CD4-positive, alpha-beta T cell treated with Interleukin-15 for 4 hours (primary cell): ENCODE data around the gene LPP.

Source experiments
- DNase-seq: peaks from one replicate; pipeline ENCODE4 v3.0.0-alpha.2; 2020; ENCODE audit warnings: low spot score

LPP gene

DNA sequence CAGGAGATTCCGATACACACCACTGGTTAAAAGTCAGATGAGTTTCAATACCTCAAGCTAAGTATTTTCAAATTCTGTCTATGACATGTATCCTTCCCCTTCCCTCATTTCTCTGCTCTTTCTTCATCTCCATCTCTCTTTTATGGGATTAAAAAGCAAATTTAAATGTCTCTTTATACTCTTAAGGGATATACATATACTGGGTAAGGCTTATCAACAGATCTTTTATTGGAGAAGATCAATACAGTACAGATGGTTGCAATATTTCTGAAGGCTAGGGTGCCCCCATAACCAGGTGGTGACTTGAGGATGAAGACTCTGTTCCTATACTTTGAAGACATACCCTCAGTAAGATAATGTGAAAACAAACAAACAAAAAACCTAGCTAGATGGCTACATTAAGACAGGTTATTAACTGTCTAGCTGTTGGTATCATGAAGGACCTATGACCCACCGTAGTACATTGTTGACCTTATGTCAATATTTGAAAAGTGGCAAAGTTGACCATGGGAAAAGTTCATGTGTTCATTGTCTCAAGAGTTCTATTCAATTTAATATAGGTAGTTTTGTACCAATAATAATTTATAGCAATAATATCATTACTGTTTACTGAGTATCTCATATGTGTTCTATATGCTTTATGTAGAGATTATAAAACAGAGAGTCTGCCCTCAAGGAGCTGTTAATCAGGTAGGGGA is 319.8 kb downstream of the LPP start:
- DNase-seq: no peak

DNA sequence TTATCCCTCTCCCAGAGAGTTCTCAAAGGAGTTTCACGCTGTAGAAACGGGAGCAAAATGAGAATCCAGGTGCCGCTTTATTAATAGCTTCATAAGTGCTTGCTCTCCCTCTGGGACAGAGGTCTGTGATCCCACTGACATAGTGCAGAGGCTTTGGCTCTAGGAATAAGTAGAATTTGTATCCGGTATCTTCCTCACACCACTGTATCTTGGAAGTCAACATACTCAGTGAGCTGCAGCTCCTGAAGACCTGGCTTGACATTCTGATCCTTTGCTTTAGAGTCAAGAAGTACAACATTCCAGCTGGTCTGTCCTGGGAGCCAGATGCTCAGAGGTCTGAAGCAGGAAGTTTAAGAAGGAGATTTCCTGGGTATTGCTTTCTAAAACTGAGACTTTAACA is 323.0 kb downstream of the LPP start:
- DNase-seq: no peak

DNA sequence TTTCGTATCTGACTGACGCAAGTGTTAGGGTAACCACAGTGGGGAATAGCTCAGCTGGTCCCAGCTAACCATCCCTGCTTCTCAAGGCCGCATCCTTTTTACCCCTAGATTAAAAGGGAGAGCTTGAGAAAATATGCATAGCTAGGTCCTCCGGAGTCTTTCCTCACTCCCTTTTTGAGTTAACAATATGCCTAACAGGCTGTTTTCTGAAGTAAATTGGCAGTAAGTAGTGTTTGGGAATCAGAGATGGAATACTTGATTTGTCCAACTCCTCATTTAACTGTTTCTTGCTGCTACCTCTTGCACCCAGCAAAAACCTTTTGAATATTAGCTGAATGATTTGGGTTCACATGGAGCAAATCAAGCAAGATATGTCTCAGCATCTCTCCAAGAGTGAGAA is 326.1 kb downstream of the LPP start:
- no peak for DNase-seq

DNA sequence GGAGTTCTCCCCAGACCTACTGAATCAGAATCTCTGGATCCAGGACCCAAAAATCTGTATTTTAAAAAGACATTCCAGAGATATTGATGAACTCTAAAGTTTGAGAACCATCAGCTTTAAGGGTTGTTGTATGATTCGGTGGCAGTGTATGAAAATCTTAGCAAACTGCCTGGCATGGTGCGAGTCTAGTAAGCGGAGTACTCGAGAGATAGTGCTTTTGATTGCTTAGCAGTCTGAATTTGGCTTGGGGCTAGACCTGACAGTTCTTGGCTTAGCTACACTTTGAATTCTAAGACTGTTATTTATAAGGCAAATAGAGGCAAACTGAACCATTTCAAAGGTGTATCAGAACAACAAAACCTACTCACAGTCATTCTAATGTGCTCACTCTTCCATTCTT is 329.0 kb downstream of the LPP start:
- DNase-seq: no peak

DNA sequence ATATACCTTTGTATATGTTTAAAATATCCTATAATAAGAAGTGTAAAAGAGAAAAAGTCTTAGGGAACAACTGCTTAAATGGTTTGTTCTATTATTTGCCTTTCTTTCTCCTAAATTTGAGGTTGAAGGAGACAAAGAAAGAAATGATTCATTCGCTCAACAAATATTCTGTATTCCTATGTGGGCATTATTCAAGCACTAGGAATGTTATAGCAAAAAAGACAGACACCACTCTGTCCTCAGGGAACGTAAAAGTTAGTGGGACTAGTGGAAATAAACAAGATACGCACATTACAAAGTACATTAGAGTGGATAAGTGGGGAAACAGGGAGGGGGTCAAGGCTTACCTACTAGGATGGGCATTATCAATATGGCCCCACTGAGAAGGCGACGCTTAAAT is 332.2 kb downstream of the LPP start:
- no peak for DNase-seq

DNA sequence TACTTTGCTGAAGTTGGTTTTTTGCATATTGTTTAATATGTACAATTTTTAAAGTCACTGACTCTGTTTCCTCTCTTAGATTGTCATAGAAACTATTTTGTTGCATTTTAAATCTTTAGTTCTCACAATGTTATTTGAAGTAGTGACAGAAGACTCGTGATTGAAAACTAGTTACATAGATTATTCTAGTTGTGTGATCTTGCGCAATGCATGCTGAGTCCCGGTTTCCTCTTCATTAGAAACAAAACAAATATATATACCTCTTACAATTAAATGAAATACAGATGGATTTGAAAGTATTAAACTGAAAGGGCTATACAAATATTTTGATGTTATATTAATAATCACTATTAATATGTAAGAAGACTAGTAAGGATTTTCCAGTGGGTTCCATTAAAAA is 333.0 kb downstream of the LPP start:
- no peak for DNase-seq

DNA sequence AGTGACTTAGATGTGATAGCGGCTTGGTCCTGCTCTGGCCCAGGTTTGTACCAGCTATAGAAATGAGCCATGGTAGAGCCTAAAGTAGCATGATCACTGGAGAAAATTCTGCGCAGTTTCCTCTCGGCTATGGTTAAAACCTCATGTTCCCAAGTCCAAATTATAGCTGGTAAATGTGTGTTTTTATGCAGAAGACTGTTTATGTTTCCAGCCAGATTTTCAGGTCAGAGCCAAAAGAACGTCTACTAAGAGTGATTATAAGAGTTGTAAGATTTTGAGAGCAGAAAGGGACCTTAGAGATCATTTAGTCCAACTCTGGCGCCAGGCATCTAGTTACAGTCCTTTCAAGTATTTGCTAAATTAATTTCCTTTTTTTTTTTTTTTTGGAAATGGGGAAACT is 333.7 kb downstream of the LPP start:
- no peak for DNase-seq

DNA sequence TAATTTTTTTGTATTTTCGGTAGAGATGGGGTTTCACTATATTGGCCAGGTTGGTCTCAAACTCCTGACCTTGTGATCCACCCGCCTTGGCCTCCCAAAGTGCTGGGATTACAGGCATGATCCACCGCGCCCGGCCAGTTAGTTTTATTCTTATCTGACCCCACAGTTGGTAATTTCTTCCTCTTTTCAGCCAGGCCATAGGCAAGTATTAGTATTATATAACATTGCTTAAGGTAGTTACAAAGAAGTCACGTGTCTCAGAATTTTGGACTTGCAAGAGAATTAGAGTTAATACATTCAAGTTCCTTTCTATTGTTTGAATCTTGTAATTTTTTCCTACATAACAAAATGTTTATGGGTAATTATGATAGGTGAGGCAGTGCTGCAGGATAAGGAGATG is 334.8 kb downstream of the LPP start:
- DNase-seq: no peak

DNA sequence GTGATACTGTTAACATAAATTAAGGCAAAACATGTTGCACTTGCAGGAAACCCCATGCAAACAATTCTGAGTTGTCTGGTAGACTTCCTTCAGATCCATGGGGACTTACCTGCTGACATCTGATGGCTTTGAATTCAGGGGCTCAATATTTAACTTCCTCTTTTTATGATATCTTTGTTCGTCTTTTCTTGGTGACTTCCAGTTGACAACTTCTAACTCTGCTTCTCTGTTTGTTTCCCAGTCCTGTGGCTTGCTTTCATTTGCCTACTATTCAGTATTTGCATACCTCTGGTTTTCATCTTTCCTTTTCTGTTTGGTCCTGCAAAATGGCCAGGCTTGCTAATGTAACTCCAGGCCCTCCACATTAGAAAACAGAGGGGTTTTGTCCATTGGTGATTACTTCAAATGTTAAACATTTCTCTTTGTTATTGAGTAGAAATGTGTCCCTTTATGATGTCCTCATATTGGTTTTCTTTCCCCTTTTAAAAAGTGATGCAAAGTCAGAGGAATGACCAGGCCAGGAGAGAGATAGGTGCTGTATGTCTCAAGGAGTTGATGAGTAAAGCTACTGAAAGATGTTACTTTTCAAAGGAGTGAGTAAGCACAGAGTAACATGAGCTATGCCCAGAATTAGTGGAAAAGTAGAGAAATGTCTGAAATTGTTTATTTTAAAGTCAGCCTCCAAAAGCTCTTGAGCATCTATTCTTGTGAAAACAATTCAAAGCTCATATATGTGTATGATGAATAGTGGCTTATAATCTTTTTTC is 335.9 kb downstream of the LPP start:
- no peak for DNase-seq

DNA sequence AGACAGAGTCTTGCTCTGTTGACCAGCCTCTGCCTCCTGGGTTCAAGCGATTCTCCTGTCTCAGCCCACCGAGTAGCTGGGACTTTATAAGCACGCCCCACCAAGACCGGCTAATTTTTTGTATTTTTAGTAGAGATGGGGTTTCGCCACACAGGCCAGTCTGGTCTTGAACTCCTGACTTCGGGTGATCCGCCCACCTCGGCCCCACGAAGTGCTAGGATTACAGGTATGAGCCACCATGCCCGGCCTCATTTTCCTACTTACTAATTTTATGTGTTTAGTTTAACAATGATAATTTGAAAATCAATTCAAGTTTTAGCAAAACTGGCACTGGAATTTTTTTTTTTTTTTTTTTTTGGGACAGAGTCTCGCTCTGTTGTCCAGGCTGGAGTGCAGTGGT is 336.5 kb downstream of the LPP start:
- no peak for DNase-seq

DNA sequence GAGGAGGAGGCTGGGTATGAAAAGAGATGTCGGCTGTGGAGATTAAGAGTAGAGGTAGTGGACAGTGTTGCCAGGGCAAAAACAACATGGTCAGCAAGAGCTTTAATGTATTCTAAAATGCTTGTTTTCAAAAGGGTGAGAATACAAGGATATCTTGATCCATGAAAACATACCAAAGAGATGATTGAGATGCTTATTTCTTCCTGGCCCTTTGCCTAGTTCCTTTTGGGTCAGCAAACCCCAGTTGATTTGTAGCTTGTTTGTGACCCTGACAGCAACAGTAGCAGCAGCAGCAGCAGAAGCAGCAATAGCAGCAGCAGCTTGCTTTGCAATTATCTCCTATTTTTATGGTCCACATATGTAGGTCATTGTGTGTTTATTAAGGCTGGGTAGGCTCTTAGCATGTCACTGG is 337.3 kb downstream of the LPP start:
- no peak for DNase-seq

DNA sequence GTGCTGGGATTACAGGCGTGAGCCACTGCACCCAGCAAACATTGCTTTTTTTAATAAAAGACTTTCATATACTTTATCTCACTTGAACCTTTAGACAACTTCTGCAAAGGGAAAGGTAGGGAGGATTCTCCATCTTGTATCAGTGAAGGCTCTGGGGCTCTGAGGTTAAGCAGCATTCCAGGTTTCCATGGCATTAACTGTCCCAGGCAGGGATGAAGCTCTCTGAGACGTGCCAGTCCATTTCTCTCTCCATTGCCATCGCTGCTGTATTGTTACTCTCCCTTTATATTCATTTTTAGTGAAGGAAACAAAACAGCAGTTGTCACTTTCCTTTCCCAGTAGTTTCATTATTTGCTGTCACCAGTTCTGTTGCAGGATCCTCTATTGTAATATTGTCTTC is 342.4 kb downstream of the LPP start:
- DNase-seq: no peak

DNA sequence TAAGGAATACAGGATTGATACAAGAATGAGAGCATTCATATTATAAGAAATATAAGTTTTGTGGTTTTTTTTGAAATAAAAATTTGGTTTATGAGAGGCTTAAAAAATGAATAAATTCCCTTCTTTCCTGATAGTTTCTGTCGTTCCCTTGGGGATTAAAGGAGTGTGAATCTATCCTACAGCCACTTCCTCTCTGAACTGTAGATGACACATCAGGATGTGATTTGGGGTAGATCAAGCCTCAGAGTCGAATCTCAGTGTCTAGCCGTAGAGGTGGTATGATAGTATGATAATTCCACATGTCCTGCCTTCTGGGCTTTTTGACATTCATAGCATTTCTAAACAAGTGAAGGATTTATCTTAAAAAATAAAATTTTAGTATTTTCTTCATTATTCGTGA is 343.1 kb downstream of the LPP start:
- no peak for DNase-seq

DNA sequence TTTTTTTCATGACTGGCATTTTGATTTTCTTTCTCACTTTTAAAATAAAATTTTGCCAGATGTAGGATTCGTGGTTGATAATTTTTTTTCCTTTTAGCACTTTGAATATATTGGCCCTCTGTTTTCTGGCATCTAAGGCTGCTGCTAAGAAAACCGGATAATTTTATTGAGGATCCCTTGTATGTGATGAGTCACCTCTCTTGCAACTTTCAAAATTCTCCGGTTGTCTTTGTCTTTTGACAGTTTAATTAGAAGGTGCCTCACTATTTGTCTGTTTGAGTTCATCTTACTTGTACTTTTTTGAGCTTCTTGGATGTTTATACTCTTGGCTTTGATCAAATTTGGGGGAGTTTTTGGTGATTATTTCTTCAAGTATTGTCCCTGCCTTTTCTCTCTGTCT is 349.7 kb downstream of the LPP start:
- no peak for DNase-seq

DNA sequence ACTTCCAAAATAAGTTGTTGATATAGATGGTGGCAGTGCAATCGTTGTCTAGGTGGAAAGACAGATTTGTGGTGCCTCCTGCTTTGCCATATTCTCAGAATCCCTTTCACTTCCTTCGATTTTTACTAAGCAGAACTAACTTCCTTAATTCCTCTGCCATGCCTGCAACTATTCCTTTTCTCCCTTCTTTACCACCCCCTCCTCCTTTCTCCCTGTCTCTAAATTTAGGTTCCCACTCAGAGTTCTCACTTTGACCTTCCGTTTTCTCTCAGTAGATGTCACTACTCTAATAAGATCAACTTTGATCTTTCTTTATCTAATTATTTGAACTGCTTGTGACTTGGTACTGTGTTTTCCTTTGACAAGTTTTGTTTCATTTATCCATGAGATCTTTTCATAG is 351.2 kb downstream of the LPP start:
- DNase-seq: no peak

DNA sequence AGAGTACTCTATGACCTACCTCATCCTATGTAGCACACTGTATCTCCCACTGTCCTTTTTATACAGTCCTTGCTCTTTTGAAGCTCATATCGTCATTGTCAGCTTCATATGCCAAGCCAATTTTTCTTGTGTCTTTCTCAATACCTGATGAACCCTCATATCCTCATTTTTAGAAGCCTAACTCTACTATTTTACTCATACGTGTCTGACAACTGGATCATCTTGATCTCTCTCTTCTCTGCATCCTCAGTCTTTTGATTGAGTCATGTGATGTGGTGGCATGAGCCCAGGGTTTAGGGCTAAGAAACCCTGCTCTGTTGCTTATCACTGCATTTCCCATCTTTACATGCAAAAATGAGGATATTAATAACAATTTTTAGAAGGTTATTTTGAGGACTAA is 352.0 kb downstream of the LPP start:
- no peak for DNase-seq

DNA sequence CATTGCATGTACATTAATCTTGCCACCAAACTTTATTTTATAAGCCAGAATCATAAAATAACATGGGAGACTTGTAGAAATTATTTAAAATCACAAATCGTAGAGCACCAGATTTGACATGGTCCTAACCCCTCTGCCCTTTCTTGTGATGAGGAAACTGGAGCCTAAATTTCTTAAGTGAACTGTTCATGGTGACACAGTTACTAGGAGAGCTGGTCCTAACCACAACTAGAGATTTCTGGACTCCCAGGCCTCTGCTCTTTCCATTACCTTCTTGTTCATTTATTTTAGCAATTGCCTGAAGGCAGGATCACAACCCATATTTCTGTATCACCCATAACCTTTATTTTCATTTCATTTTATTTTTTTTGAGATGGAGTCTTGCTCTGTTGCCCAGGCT is 352.5 kb downstream of the LPP start:
- no peak for DNase-seq

DNA sequence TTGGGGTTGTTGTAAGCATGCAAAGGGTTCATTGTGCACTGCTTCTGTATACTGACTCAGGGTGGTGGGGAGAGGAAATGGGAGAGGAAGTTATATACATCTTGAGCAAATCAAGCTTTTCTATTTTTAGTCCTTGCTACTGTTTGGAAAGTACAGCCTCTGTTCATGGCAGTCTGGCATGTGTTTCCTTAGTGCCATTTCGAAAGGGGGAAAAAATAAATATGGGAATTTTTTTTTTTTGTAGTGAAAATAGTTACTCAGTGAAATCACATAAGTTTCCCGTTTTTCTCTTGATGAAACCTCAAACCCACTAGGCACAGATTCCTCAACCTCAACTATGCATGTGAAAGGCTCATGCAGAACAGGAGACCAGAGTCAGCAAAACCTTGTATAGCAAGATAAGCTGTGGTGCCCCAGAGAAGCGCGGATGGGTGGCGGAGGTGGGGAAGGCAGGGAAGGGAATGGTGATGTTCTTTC is 353.3 kb downstream of the LPP start:
- no peak for DNase-seq

DNA sequence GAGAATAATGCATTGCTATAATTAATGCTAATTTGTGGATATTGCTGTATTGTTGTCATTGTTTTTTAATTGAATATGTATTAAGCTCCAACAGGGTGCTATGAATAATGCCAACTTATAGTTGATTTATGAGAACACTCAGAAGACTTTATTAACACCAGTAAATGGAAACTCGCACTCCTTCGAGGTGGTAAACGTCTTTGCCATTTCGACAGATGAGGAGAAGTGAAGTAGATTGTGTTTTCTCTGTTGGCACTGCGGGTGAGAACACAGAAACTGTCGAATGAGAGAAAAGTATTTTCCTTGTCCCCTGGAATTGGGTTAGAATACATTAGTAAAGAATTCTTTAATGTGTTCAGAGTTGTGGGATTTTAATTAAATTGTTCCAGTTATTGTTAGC is 354.5 kb downstream of the LPP start:
- no peak for DNase-seq

DNA sequence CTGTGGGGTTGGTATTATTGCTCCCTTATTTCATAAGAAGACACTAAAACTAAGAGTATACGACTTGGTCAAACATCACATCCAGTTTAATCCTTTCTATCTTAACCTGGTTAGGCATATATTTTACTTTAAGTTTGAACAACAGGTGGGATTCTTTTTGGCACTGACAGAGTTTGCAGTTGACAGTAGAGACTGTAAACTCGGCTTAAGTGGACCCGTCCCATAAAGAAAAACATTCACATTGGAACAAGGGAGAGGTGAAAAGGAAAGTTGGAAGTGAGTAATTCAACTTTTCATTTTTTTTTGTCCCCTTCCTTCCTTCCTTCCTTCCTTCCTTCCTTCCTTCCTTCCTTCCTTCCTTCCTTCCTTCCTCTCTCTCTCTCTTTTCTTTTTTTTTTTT is 355.4 kb downstream of the LPP start:
- DNase-seq: no peak

DNA sequence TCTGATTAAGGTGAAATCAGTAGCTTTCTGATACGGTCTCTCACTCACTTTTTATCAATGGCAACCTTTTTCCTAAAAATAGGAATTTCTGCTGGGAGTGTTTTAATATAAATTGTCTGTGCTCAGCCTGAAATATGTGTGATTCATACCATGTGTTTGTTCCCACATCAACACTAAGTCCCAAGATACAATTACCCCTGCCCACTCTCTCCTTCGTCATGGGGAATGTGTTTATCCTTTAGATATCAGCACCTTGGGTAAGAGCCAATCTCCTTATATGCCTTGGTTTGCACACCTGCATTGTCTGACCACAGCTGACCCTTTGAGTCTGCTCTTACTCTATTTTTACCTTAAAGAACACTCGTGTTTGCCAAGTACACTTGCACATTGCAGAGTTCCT is 356.4 kb downstream of the LPP start:
- DNase-seq: no peak

DNA sequence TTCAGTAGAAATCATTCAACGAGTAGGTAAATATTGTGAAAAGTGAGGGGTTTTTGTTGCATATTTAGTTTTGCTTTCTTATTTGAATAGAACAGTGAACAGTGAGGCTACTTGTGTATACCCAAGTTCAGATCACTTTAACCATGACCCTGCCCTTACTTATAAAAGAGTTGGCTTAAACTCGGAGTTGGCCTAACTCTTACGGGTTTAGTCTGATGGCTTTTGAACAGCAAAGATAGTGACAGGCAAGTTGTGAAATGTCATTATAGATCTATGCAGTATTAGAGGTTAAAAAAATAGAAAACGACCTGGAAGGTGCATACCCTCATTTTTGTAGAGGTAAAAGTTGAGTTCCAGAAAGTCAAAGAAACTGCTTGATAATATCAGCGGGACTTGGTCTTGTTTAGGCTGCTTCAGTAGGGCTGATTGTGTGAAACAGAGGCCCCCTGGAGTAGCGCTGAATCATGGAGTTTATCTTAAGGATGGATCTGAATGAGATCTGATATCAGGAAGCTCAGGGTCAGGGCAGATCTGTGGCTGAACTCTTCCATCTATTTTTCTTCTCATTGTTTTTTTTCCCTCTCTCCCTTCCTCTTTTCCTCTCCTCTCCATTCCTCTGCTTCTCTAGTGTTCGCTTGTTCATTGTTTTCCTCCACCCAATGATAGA is 359.8 kb downstream of the LPP start:
- no peak for DNase-seq

DNA sequence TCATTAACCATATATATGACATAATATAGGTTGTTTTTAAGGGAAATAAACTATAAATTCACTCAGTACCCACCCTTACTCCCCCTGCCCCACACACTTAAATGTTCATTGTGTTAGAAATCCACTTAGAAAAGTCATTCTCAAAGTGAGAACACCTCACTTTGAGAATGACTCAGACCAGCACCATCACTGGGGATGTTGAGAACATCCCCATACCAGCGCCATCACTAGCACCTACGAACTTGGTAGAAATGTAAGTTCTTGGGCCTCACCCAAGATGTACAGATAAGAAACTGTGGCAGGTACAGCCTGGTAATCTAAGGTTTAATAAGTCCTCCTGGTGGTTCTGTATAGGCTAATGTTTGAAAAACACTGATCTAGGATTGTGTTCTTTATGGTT is 362.6 kb downstream of the LPP start:
- no peak for DNase-seq
